K562 (cell line): ENCODE results near the gene OPRL1. TPM values are rescaled to one million over a fixed set of nuclear protein-coding genes. Genes with fewer than 3 reads are reported as not detected.
A peak's percentile ranks its signal among the peaks of the same experiment; 100 is the strongest.

Source experiments
- CC2D1A ChIP-seq: fragments of 450-650 bp; IDR thresholded peaks from 2 replicates; pipeline ENCODE4 v1.6.1; 2017; ENCODE audit warnings: mild to moderate bottlenecking
- GABPB2 ChIP-seq: fragments of 250-450 bp; sonication (Bioruptor Pico); conservative IDR thresholded peaks from 2 replicates; pipeline ENCODE4 v1.5.1; 2021; ENCODE audit warnings: mild to moderate bottlenecking
- KAT7 ChIP-seq: sonication (generic); formaldehyde crosslinking; IDR thresholded peaks from 2 replicates; pipeline ENCODE4 v1.8.0; 2022; ENCODE audit warnings: missing genetic modification reagents, mild to moderate bottlenecking, borderline replicate concordance
- KDM2B ChIP-seq: fragments of 250-450 bp; sonication (Bioruptor Pico); IDR thresholded peaks from 2 replicates; pipeline ENCODE4 v1.8.0; 2021; ENCODE audit warnings: mild to moderate bottlenecking, moderate library complexity
- NEUROD1 ChIP-seq: fragments of 150-350 bp; IDR thresholded peaks from 2 replicates; pipeline ENCODE4 v1.6.1; 2014; ENCODE audit warnings: borderline replicate concordance, low read length, low read depth; ENCODE audit not compliant: partially characterized antibody
- POLR2G ChIP-seq: fragments of 200-400 bp; formaldehyde crosslinking; IDR thresholded peaks from 2 replicates; pipeline ENCODE4 v1.6.1; 2017; ENCODE audit warnings: low read depth, mild to moderate bottlenecking, antibody characterized with exemption, low read length, moderate library complexity
- RAD51 ChIP-seq: fragments of 450-650 bp; IDR thresholded peaks from 2 replicates; pipeline ENCODE4 v1.7.1; 2016; ENCODE audit warnings: low read depth, mild to moderate bottlenecking, borderline replicate concordance
- SETDB1 ChIP-seq: IDR thresholded peaks from one replicate; pipeline ENCODE4 v1.6.1; 2012; ENCODE audit warnings: low read length, control low read depth, inconsistent platforms
- ZC3H11A ChIP-seq: IDR thresholded peaks from 2 replicates; pipeline ENCODE4 v1.6.1; 2012; ENCODE audit warnings: low read depth, low read length, improper control_type of control experiment
- polyA plus RNA-seq, 8 experiments: library from polyadenylated mRNA; depleted of rRNA in 4 of 8; stranded (reverse) in 5 of 8; unstranded in 3 of 8; fragments of >200 nt; fragmentation: Nextera tagmentation in 2 of 8; fragmentation: Illumina TruSeq in 1 of 8; extraction: Ambion mirVana in 2 of 8; extraction: Trizol in 1 of 8; gene quantifications; 2 replicates each; pipeline versions ENCODE4 v1.2.1 to v1.2.3, GENCODE V29; 2011 to 2014; ENCODE audit warnings: inconsistent platforms in 1 of 8, missing spikeins in 1 of 8
- total RNA-seq, 7 experiments: library from RNA; depleted of rRNA in 6 of 7; stranded (reverse); fragments of >200 nt in 6 of 7; fragmentation: Illumina TruSeq in 2 of 7; extraction: Trizol in 2 of 7; gene quantifications; 2 replicates each; pipeline versions ENCODE4 v1.2.1 to v1.2.3, GENCODE V29; 2011 to 2021; ENCODE audit warnings: low replicate concordance in 1 of 7
- TF ChIP-seq, protein P1 (sequence below), 2 experiments: fragments of 450-650 bp in 1 of 2; sonication (generic) in 1 of 2; formaldehyde crosslinking in 1 of 2; IDR thresholded peaks; 2 replicates each; pipeline versions ENCODE4 v1.7.1 to v1.9.0; 2016 to 2022; ENCODE audit warnings: inconsistent platforms in 1 of 2, mild to moderate bottlenecking in 1 of 2, missing genetic modification reagents in 1 of 2
- TF ChIP-seq, protein P2 (sequence below): sonication (generic); formaldehyde crosslinking; IDR thresholded peaks from 2 replicates; pipeline ENCODE4 v1.8.0; 2023; ENCODE audit warnings: mild to moderate bottlenecking, missing genetic modification reagents
- TF ChIP-seq, protein P3 (sequence below): IDR thresholded peaks from 2 replicates; pipeline ENCODE4 v1.6.1; 2014; ENCODE audit warnings: antibody characterized with exemption

The OPRL1 gene
- total and polyA plus RNA-seq, 9 of the 15 experiments (the other 6 are each of a cell fraction or from before 2014, with no cell fraction given) = 0.06 to 0.33 (median 0.11) TPM; not detected in 2

DNA sequence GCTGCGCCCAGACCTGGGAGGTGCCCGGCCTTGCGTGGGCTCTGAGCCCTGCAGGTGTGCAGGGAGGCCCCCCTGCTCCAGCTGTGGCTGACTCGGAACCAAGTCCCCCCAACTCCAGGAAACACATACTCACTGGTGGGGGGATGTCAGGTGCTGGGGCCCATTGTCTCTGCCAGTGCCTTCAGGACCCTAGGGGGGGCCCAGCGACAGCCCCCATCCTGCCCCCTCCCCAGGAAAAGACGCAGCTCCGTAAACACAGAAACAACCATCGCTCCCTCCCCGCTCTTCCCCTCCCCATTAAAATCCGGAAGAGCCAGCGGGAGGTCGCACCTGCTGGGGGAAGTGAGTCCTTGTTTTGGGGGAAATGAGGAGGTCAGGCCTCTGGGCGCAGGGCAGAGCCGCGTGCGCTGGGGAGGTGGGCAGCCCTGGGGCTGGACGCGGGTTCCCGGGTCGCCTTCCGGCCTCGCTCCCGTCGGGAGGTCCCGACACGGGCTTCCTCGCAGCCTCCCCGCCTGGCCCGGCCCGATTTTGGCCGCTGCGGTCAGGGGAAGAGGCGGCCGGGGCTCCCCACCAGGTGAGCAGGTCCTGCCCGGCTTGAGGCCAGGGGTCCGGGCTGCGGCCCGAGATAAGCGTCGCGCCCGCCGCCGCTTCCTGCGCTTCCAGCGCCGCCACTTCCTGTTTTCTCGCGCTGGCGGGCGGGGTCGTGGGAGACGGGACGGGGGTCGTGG is 37.7 kb upstream of the OPRL1 start (continued):
- TF ChIP-seq, protein P1, sequence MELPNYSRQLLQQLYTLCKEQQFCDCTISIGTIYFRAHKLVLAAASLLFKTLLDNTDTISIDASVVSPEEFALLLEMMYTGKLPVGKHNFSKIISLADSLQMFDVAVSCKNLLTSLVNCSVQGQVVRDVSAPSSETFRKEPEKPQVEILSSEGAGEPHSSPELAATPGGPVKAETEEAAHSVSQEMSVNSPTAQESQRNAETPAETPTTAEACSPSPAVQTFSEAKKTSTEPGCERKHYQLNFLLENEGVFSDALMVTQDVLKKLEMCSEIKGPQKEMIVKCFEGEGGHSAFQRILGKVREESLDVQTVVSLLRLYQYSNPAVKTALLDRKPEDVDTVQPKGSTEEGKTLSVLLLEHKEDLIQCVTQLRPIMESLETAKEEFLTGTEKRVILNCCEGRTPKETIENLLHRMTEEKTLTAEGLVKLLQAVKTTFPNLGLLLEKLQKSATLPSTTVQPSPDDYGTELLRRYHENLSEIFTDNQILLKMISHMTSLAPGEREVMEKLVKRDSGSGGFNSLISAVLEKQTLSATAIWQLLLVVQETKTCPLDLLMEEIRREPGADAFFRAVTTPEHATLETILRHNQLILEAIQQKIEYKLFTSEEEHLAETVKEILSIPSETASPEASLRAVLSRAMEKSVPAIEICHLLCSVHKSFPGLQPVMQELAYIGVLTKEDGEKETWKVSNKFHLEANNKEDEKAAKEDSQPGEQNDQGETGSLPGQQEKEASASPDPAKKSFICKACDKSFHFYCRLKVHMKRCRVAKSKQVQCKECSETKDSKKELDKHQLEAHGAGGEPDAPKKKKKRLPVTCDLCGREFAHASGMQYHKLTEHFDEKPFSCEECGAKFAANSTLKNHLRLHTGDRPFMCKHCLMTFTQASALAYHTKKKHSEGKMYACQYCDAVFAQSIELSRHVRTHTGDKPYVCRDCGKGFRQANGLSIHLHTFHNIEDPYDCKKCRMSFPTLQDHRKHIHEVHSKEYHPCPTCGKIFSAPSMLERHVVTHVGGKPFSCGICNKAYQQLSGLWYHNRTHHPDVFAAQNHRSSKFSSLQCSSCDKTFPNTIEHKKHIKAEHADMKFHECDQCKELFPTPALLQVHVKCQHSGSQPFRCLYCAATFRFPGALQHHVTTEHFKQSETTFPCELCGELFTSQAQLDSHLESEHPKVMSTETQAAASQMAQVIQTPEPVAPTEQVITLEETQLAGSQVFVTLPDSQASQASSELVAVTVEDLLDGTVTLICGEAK (IDR thresholded peaks at IDR 0.05) = peak; percentile 78
- TF ChIP-seq, protein P1 (CRISPR knock-in tag; IDR thresholded peaks at IDR 0.05) = no peak
- 0 out of 2 replicates have a peak, but pooled peaks have one; percentile 49 for TF ChIP-seq KAT7 (CRISPR knock-in tag)
- peak; percentile 83 for TF ChIP-seq POLR2G
- no peak for TF ChIP-seq SETDB1
- 0 out of 2 replicates have a peak, but pooled peaks have one; percentile 65 for TF ChIP-seq KDM2B (CRISPR knock-in tag)
- TF ChIP-seq, protein P2, sequence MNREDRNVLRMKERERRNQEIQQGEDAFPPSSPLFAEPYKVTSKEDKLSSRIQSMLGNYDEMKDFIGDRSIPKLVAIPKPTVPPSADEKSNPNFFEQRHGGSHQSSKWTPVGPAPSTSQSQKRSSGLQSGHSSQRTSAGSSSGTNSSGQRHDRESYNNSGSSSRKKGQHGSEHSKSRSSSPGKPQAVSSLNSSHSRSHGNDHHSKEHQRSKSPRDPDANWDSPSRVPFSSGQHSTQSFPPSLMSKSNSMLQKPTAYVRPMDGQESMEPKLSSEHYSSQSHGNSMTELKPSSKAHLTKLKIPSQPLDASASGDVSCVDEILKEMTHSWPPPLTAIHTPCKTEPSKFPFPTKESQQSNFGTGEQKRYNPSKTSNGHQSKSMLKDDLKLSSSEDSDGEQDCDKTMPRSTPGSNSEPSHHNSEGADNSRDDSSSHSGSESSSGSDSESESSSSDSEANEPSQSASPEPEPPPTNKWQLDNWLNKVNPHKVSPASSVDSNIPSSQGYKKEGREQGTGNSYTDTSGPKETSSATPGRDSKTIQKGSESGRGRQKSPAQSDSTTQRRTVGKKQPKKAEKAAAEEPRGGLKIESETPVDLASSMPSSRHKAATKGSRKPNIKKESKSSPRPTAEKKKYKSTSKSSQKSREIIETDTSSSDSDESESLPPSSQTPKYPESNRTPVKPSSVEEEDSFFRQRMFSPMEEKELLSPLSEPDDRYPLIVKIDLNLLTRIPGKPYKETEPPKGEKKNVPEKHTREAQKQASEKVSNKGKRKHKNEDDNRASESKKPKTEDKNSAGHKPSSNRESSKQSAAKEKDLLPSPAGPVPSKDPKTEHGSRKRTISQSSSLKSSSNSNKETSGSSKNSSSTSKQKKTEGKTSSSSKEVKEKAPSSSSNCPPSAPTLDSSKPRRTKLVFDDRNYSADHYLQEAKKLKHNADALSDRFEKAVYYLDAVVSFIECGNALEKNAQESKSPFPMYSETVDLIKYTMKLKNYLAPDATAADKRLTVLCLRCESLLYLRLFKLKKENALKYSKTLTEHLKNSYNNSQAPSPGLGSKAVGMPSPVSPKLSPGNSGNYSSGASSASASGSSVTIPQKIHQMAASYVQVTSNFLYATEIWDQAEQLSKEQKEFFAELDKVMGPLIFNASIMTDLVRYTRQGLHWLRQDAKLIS (CRISPR knock-in tag) = no peak
- no peak for TF ChIP-seq CC2D1A
- no peak for TF ChIP-seq NEUROD1
- TF ChIP-seq, protein P3, sequence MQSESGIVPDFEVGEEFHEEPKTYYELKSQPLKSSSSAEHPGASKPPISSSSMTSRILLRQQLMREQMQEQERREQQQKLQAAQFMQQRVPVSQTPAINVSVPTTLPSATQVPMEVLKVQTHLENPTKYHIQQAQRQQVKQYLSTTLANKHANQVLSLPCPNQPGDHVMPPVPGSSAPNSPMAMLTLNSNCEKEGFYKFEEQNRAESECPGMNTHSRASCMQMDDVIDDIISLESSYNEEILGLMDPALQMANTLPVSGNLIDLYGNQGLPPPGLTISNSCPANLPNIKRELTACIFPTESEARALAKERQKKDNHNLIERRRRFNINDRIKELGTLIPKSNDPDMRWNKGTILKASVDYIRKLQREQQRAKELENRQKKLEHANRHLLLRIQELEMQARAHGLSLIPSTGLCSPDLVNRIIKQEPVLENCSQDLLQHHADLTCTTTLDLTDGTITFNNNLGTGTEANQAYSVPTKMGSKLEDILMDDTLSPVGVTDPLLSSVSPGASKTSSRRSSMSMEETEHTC = no peak
- TF ChIP-seq GABPB2 (CRISPR knock-in tag) = no peak
- no peak for TF ChIP-seq RAD51
- TF ChIP-seq ZC3H11A = no peak
